ENCODE data around the gene EPHB3. TPM values are rescaled to one million over a fixed set of nuclear protein-coding genes. Genes with fewer than 3 reads are reported as not detected.

Gene EPHB3
- polyA plus RNA-seq, 1 of the 3 experiments (the other 2 are of a cell fraction): 4.2 TPM

DNA sequence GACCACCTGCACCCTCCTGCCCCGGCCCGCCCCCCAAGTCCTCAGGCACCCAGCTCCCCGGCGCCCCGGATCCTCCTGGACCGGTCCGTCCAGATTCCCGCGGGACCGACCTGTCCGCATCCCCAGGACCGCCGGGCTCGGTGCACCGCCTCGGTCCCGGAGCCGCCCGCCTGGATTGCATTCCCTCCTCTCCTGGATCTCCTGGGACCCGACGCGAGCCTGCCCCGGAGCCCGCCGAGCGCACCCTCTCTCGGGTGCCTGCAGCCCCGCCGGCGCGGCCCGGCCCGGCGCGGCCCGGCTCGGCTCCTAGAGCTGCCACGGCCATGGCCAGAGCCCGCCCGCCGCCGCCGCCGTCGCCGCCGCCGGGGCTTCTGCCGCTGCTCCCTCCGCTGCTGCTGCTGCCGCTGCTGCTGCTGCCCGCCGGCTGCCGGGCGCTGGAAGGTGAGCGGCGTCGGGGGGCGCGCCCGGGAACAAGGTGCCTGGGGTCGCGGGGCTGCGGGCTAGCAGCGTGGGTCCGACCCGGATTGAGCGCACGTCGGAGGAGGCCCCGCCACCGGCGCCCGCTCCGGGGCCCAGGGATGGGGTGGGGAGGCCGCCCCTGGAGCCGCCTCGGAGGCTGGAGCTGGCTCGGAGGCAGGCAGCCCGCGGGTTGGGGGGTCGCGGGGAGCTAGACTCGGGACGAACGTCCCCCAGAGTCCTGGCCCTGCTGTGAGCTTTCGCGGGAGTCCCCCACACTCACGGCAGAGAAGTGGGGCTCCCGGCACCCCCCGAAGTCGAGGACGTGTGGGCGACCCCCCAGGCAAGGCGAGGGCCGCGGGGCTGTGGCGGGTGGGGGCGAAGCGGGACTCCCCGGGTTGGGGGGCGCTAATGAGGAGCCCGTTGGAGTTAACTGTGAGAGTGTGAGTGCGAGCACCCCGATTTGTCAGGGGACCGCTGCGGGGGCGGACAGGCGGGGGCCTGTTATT is 610 bp downstream of the EPHB3 start:
- no peaks in the 10 kb centered on the region; the same call in 1 of the 2 replicates for H3K79me2 ChIP-seq (ENCODE audit: insufficient read depth)
- TF ChIP-seq RXRA (IDR thresholded peaks at IDR 0.05; ENCODE audit: borderline replicate concordance, low read depth) (no peak), FOXJ3 (CRISPR knock-in tag; IDR thresholded peaks at IDR 0.05) (no peak), ELF1 (IDR thresholded peaks at IDR 0.05) (no peak), NRF1 (IDR thresholded peaks at IDR 0.05; ENCODE audit: low read depth, low read length) (no peak), FOSL2 (IDR thresholded peaks at IDR 0.05; ENCODE audit: borderline replicate concordance, low read depth) (no peak), YY1 (IDR thresholded peaks at IDR 0.05; ENCODE audit: low read depth) (no peak), SIN3A (IDR thresholded peaks at IDR 0.05; ENCODE audit: borderline replicate concordance, low read depth, low read length) (no peak), RAD21 (IDR thresholded peaks at IDR 0.05; ENCODE audit: low read length) (no peak), EZH2phosphoT487 (IDR thresholded peaks at IDR 0.05; ENCODE audit: borderline replicate concordance, low read depth) (no peak), CHD2 (IDR thresholded peaks at IDR 0.05; ENCODE audit: low read length, partially characterized antibody) (no peak), MXI1 (IDR thresholded peaks at IDR 0.05; ENCODE audit: low read depth, low read length) (no peak)
- TF ChIP-seq, protein P1, sequence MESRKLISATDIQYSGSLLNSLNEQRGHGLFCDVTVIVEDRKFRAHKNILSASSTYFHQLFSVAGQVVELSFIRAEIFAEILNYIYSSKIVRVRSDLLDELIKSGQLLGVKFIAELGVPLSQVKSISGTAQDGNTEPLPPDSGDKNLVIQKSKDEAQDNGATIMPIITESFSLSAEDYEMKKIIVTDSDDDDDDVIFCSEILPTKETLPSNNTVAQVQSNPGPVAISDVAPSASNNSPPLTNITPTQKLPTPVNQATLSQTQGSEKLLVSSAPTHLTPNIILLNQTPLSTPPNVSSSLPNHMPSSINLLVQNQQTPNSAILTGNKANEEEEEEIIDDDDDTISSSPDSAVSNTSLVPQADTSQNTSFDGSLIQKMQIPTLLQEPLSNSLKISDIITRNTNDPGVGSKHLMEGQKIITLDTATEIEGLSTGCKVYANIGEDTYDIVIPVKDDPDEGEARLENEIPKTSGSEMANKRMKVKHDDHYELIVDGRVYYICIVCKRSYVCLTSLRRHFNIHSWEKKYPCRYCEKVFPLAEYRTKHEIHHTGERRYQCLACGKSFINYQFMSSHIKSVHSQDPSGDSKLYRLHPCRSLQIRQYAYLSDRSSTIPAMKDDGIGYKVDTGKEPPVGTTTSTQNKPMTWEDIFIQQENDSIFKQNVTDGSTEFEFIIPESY (IDR thresholded peaks at IDR 0.05; ENCODE audit: borderline replicate concordance, low read depth): no peak
- TF ChIP-seq, protein P2, sequence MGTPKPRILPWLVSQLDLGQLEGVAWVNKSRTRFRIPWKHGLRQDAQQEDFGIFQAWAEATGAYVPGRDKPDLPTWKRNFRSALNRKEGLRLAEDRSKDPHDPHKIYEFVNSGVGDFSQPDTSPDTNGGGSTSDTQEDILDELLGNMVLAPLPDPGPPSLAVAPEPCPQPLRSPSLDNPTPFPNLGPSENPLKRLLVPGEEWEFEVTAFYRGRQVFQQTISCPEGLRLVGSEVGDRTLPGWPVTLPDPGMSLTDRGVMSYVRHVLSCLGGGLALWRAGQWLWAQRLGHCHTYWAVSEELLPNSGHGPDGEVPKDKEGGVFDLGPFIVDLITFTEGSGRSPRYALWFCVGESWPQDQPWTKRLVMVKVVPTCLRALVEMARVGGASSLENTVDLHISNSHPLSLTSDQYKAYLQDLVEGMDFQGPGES (IDR thresholded peaks at IDR 0.05; ENCODE audit: low read depth, low read length): no peak
- TF ChIP-seq, protein P3, sequence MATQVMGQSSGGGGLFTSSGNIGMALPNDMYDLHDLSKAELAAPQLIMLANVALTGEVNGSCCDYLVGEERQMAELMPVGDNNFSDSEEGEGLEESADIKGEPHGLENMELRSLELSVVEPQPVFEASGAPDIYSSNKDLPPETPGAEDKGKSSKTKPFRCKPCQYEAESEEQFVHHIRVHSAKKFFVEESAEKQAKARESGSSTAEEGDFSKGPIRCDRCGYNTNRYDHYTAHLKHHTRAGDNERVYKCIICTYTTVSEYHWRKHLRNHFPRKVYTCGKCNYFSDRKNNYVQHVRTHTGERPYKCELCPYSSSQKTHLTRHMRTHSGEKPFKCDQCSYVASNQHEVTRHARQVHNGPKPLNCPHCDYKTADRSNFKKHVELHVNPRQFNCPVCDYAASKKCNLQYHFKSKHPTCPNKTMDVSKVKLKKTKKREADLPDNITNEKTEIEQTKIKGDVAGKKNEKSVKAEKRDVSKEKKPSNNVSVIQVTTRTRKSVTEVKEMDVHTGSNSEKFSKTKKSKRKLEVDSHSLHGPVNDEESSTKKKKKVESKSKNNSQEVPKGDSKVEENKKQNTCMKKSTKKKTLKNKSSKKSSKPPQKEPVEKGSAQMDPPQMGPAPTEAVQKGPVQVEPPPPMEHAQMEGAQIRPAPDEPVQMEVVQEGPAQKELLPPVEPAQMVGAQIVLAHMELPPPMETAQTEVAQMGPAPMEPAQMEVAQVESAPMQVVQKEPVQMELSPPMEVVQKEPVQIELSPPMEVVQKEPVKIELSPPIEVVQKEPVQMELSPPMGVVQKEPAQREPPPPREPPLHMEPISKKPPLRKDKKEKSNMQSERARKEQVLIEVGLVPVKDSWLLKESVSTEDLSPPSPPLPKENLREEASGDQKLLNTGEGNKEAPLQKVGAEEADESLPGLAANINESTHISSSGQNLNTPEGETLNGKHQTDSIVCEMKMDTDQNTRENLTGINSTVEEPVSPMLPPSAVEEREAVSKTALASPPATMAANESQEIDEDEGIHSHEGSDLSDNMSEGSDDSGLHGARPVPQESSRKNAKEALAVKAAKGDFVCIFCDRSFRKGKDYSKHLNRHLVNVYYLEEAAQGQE (IDR thresholded peaks at IDR 0.05; ENCODE audit: low read depth, low read length): no peak
- H4K20me1 ChIP-seq (ENCODE audit: insufficient read depth): no peaks in the 10 kb centered on the region
- H3F3A ChIP-seq (replicated peaks; ENCODE audit: insufficient read depth): peaks cover 4% of the 10 kb centered on the region
- no peaks in the 10 kb centered on the region for H3K36me3 ChIP-seq (replicated peaks in 1 of 2; ENCODE audit: control insufficient read depth in 1 of 2, insufficient read depth in 2 of 2, low read length in 1 of 2)
- ChIA-PET CTCF (interaction anchor here (0.6 to 3.1 kb wide), 58 partner anchors 8 to 614 kb away, joined by 3 to 49 read pairs (median 5); partner anchors contain the start of genes MAGEF1 and VPS8), POLR2A (interaction anchor here (0.6 to 1.5 kb wide), 7 partner anchors 12 to 225 kb away, joined by 3 to 8 read pairs (median 4); no protein-coding TSS in a partner anchor)
- H3K9ac ChIP-seq: peak overlapping the region; percentile 58; the same call in 1 of the 2 replicates
- H3K27me3 ChIP-seq (ENCODE audit: insufficient read depth): peaks cover 12% of the 10 kb centered on the region; the same call in 1 of the 2 replicates
- H2AFZ ChIP-seq (ENCODE audit: low read depth): peak overlapping the region; percentile 86; the same call in 1 of the 2 replicates
- H3K4me3 ChIP-seq (ENCODE audit: low read depth in 2 of 2, low read length in 1 of 2): peak overlapping the region; percentile 70 to 77
- H3K4me1 ChIP-seq (ENCODE audit: control insufficient read depth in 1 of 2, insufficient read depth in 2 of 2, low read depth in 1 of 2, low read length in 1 of 2): peaks cover 23 to 51% of the 10 kb centered on the region in 2 experiments
- whole genome bisulfite sequencing (ENCODE audit: low lambda C conversion rate): 34% methylated on average over 6 of the region's 109 CpGs
- DNase-seq: peak; percentile 69
- H3K4me2 ChIP-seq: peak overlapping the region; percentile 82; the same call in 1 of the 2 replicates
- H3K9me2 ChIP-seq: no peaks in the 10 kb centered on the region
- no peaks in the 10 kb centered on the region for H3K9me3 ChIP-seq
- no peak overlapping the region; a peak in 1 of 4 replicates for H3K27ac ChIP-seq (ENCODE audit: low read depth in 2 of 2, low read length in 1 of 2)

Measured in SK-N-SH (cell line).